ENCODE results near the gene FCRL3.

FCRL3 gene

GRCh38 chr1:157711802-157712201 lies 11.2 kb upstream of the FCRL3 start:
- Histone ChIP-seq H3K9ac (ENCODE audit: low read depth, low read length) (no peak overlapping the region), H3K36me3 (ENCODE audit: control insufficient read depth, insufficient read depth, low read length) (no peaks in the 10 kb centered on the region), H3K9me3 (ENCODE audit: control insufficient read depth, insufficient read depth, low read length) (no peaks in the 10 kb centered on the region), H3K27me3 (ENCODE audit: control insufficient read depth, insufficient read depth, low read length) (no peaks in the 10 kb centered on the region), H3K4me1 (ENCODE audit: control insufficient read depth, insufficient read depth, low read length) (no peaks in the 10 kb centered on the region), H3K4me3 (ENCODE audit: low read depth, low read length) (no peak overlapping the region)

GRCh38 chr1:157704878-157705277 lies 4.3 kb upstream of the FCRL3 start:
- Histone ChIP-seq H3K27me3 (ENCODE audit: control insufficient read depth, insufficient read depth, low read length) (no peaks in the 10 kb centered on the region), H3K36me3 (ENCODE audit: control insufficient read depth, insufficient read depth, low read length) (no peaks in the 10 kb centered on the region), H3K9ac (ENCODE audit: low read depth, low read length) (no peak overlapping the region), H3K4me3 (ENCODE audit: low read depth, low read length) (no peak overlapping the region), H3K4me1 (ENCODE audit: control insufficient read depth, insufficient read depth, low read length) (no peaks in the 10 kb centered on the region), H3K9me3 (ENCODE audit: control insufficient read depth, insufficient read depth, low read length) (no peaks in the 10 kb centered on the region)

- H3K36me3 ChIP-seq (ENCODE audit: control insufficient read depth, insufficient read depth, low read length) = no peaks in the 10 kb centered on the region
- no peaks in the 10 kb centered on the region for H3K27me3 ChIP-seq (ENCODE audit: control insufficient read depth, insufficient read depth, low read length)
- no peaks in the 10 kb centered on the region for H3K4me1 ChIP-seq (ENCODE audit: control insufficient read depth, insufficient read depth, low read length)
- no peaks in the 10 kb centered on the region for H3K9me3 ChIP-seq (ENCODE audit: control insufficient read depth, insufficient read depth, low read length)
- no peak overlapping the region for H3K9ac ChIP-seq (ENCODE audit: low read depth, low read length)
- no peak overlapping the region for H3K4me3 ChIP-seq (ENCODE audit: low read depth, low read length)
Observed at GRCh38 chr1:157703981-157704380, 3.4 kb upstream of the FCRL3 start.

- Histone ChIP-seq H3K9me3 (ENCODE audit: control insufficient read depth, insufficient read depth, low read length) (no peaks in the 10 kb centered on the region), H3K4me3 (ENCODE audit: low read depth, low read length) (no peak overlapping the region), H3K9ac (ENCODE audit: low read depth, low read length) (no peak overlapping the region), H3K27me3 (ENCODE audit: control insufficient read depth, insufficient read depth, low read length) (no peaks in the 10 kb centered on the region), H3K4me1 (ENCODE audit: control insufficient read depth, insufficient read depth, low read length) (no peaks in the 10 kb centered on the region), H3K36me3 (ENCODE audit: control insufficient read depth, insufficient read depth, low read length) (no peaks in the 10 kb centered on the region)
Observed at GRCh38 chr1:157702308-157702825, 1.8 kb upstream of the FCRL3 start.

GRCh38 chr1:157700305-157700704 lies 264 bp downstream of the FCRL3 start:
- Histone ChIP-seq H3K4me1 (ENCODE audit: control insufficient read depth, insufficient read depth, low read length) (no peaks in the 10 kb centered on the region), H3K9ac (ENCODE audit: low read depth, low read length) (no peak overlapping the region), H3K27me3 (ENCODE audit: control insufficient read depth, insufficient read depth, low read length) (no peaks in the 10 kb centered on the region), H3K36me3 (ENCODE audit: control insufficient read depth, insufficient read depth, low read length) (no peaks in the 10 kb centered on the region), H3K4me3 (ENCODE audit: low read depth, low read length) (no peak overlapping the region), H3K9me3 (ENCODE audit: control insufficient read depth, insufficient read depth, low read length) (no peaks in the 10 kb centered on the region)

GRCh38 chr1:157697781-157698569 lies 2.6 kb downstream of the FCRL3 start:
- Histone ChIP-seq H3K4me3 (ENCODE audit: low read depth, low read length) (no peak overlapping the region), H3K36me3 (ENCODE audit: control insufficient read depth, insufficient read depth, low read length) (no peaks in the 10 kb centered on the region), H3K4me1 (ENCODE audit: control insufficient read depth, insufficient read depth, low read length) (no peaks in the 10 kb centered on the region), H3K27me3 (ENCODE audit: control insufficient read depth, insufficient read depth, low read length) (no peaks in the 10 kb centered on the region), H3K9me3 (ENCODE audit: control insufficient read depth, insufficient read depth, low read length) (no peaks in the 10 kb centered on the region), H3K9ac (ENCODE audit: low read depth, low read length) (no peak overlapping the region)

- Histone ChIP-seq H3K4me3 (ENCODE audit: low read depth, low read length) (no peak overlapping the region), H3K4me1 (ENCODE audit: control insufficient read depth, insufficient read depth, low read length) (no peaks in the 10 kb centered on the region), H3K9ac (ENCODE audit: low read depth, low read length) (no peak overlapping the region), H3K9me3 (ENCODE audit: control insufficient read depth, insufficient read depth, low read length) (no peaks in the 10 kb centered on the region), H3K27me3 (ENCODE audit: control insufficient read depth, insufficient read depth, low read length) (no peaks in the 10 kb centered on the region), H3K36me3 (ENCODE audit: control insufficient read depth, insufficient read depth, low read length) (no peaks in the 10 kb centered on the region)
Observed at GRCh38 chr1:157696966-157697628, 3.5 kb downstream of the FCRL3 start.

GRCh38 chr1:157695417-157695816 lies 5.2 kb downstream of the FCRL3 start:
- Histone ChIP-seq H3K4me1 (ENCODE audit: control insufficient read depth, insufficient read depth, low read length) (no peaks in the 10 kb centered on the region), H3K27me3 (ENCODE audit: control insufficient read depth, insufficient read depth, low read length) (no peaks in the 10 kb centered on the region), H3K4me3 (ENCODE audit: low read depth, low read length) (no peak overlapping the region), H3K36me3 (ENCODE audit: control insufficient read depth, insufficient read depth, low read length) (no peaks in the 10 kb centered on the region), H3K9me3 (ENCODE audit: control insufficient read depth, insufficient read depth, low read length) (no peaks in the 10 kb centered on the region), H3K9ac (ENCODE audit: low read depth, low read length) (no peak overlapping the region)

GRCh38 chr1:157691285-157691920 lies 9.2 kb downstream of the FCRL3 start:
- Histone ChIP-seq H3K9ac (ENCODE audit: low read depth, low read length) (no peak overlapping the region), H3K36me3 (ENCODE audit: control insufficient read depth, insufficient read depth, low read length) (no peaks in the 10 kb centered on the region), H3K9me3 (ENCODE audit: control insufficient read depth, insufficient read depth, low read length) (no peaks in the 10 kb centered on the region), H3K4me3 (ENCODE audit: low read depth, low read length) (no peak overlapping the region), H3K27me3 (ENCODE audit: control insufficient read depth, insufficient read depth, low read length) (no peaks in the 10 kb centered on the region), H3K4me1 (ENCODE audit: control insufficient read depth, insufficient read depth, low read length) (no peaks in the 10 kb centered on the region)

- no peaks in the 10 kb centered on the region for H3K27me3 ChIP-seq (ENCODE audit: control insufficient read depth, insufficient read depth, low read length)
- no peaks in the 10 kb centered on the region for H3K9me3 ChIP-seq (ENCODE audit: control insufficient read depth, insufficient read depth, low read length)
- no peak overlapping the region for H3K4me3 ChIP-seq (ENCODE audit: low read depth, low read length)
- H3K36me3 ChIP-seq (ENCODE audit: control insufficient read depth, insufficient read depth, low read length) = no peaks in the 10 kb centered on the region
- H3K4me1 ChIP-seq (ENCODE audit: control insufficient read depth, insufficient read depth, low read length) = no peaks in the 10 kb centered on the region
- H3K9ac ChIP-seq (ENCODE audit: low read depth, low read length) = no peak overlapping the region
Observed at GRCh38 chr1:157682710-157683437, 17.7 kb downstream of the FCRL3 start.

- Histone ChIP-seq H3K4me1 (ENCODE audit: control insufficient read depth, insufficient read depth, low read length) (no peaks in the 10 kb centered on the region), H3K27me3 (ENCODE audit: control insufficient read depth, insufficient read depth, low read length) (no peaks in the 10 kb centered on the region), H3K4me3 (ENCODE audit: low read depth, low read length) (no peak overlapping the region), H3K9me3 (ENCODE audit: control insufficient read depth, insufficient read depth, low read length) (no peaks in the 10 kb centered on the region), H3K36me3 (ENCODE audit: control insufficient read depth, insufficient read depth, low read length) (no peaks in the 10 kb centered on the region), H3K9ac (ENCODE audit: low read depth, low read length) (no peak overlapping the region)
Observed at GRCh38 chr1:157678721-157679120, 21.8 kb downstream of the FCRL3 start.
